VCaP (cell line): ENCODE measurements around the gene PCMT1.
A peak's percentile ranks its signal among the peaks of the same experiment; 100 is the strongest.

Experiments
- H3K27ac ChIP-seq: fragments of 450-650 bp; 2 replicates; pipeline ENCODE4 v1.5.1; 2017
- TF ChIP-seq, protein P1 (sequence below): fragments of 450-650 bp; conservative IDR thresholded peaks from 2 replicates; pipeline ENCODE4 v1.5.1; 2017; ENCODE audit warnings: mild to moderate bottlenecking, moderate library complexity

The PCMT1 gene

DNA sequence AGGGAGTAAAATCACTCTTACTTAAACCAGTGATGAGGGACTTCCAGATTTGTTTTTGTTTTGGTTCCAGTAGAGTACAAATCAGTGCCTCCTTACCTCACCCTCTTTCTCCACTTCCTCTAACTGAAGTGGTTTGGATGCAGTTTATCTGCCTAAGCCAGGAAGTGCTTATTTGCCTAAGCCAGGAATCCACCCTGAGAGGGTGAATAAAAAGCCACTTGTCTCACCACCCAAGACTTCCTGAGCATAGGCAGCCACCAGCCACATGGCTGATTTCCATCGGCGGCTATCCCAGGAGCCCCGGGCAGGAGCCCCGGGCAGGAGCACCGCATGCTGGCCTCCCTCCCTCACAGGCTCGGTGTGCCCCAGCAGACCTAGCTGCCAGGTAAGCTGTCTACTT is 102.6 kb downstream of the PCMT1 start:
- TF ChIP-seq, protein P1, sequence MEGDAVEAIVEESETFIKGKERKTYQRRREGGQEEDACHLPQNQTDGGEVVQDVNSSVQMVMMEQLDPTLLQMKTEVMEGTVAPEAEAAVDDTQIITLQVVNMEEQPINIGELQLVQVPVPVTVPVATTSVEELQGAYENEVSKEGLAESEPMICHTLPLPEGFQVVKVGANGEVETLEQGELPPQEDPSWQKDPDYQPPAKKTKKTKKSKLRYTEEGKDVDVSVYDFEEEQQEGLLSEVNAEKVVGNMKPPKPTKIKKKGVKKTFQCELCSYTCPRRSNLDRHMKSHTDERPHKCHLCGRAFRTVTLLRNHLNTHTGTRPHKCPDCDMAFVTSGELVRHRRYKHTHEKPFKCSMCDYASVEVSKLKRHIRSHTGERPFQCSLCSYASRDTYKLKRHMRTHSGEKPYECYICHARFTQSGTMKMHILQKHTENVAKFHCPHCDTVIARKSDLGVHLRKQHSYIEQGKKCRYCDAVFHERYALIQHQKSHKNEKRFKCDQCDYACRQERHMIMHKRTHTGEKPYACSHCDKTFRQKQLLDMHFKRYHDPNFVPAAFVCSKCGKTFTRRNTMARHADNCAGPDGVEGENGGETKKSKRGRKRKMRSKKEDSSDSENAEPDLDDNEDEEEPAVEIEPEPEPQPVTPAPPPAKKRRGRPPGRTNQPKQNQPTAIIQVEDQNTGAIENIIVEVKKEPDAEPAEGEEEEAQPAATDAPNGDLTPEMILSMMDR, result no peak
- H3K27ac ChIP-seq, result peak overlapping the region; percentile 93

DNA sequence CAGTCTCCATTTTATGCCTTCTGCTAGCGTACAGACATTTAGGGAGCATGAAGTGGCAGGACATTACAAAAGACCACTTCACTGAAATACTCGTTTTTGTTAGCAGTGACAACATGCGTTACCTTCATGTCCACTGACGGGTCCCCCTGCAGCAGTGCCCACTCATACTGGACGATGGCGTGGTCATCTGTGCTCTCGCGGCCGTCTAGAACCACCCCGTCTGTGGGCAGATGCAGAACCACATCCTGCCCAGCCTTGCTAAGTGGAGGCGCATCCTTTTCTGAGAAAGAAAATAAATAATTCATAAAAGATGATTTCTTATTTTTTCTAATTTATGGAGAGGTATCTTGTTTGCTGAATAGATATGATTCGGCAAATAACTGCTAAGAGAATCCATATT is 103.3 kb downstream of the PCMT1 start:
- TF ChIP-seq, protein P1, result no peak
- H3K27ac ChIP-seq, result peak overlapping the region; percentile 93

DNA sequence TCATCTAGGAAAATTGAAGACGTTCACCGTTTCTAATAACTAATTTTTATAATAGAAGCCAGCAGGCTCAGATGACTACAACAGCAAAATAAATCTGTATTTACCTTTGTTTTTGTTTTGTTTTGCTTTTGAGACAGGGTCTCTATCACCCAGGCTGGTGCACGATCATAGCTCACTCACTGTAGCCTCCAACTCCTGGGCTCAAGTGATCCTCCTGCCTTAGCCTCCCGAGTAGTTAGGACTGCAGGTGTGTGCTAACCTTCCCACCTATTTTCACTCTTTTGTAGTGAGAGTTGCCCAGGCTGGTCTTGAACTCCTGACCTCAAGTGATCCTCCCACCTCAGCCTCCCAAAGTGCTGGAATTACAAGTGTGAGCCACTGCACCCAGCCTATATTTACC is 104.5 kb downstream of the PCMT1 start:
- H3K27ac ChIP-seq, result peak overlapping the region; percentile 93

DNA sequence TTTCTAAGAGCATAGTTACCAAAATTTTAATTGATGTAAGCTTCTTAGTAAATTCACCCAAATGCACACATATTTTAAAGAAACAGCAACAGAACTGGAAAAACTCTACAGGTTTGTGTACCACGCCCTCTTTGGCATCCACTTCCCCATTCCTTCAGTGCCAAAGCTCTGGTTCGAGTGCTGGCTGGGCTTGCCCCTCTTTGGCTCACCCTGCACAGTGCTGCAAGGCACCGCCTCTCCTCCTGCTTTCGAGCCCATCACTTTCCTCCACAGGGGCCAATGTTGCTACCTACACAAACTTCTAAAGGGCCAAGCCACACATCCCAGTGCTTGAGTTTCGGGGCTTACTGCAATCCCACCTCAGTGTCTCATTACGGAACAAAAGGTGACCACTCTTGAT is 105.0 kb downstream of the PCMT1 start:
- peak overlapping the region; percentile 93 for H3K27ac ChIP-seq

DNA sequence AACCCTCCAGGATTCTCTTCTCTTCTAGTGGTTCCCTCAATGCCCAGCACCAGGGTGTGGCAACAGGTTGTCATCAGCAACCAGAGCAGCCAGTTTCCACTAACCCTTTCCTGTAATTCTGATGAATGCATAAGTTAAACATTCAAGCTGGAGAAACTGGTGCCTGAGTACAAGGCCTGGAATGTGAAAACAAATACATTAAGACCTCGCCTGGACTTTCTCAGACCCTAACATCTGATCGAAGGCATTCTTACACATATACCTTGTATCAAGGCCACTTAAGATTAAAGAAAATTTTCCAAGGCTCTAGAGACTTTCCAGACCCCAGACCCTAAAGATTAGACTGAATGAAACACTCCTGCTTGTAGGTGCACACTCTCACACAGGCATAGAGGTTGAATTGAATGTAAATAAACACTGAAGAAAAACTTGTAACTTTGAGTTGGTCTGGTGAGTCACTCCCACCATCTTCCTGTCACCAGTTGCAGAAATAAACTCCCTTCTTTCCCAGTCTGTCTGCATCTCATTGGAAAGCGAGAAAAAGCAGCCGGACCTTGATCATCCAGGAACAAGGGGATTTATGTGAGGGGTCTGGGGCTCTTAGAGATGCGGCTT is 105.6 kb downstream of the PCMT1 start:
- TF ChIP-seq, protein P1, result no peak
- H3K27ac ChIP-seq, result peak overlapping the region; percentile 93

More for the DNA sequence above, 105.0 kb downstream of the PCMT1 start:
- TF ChIP-seq, protein P1, result no peak

DNA sequence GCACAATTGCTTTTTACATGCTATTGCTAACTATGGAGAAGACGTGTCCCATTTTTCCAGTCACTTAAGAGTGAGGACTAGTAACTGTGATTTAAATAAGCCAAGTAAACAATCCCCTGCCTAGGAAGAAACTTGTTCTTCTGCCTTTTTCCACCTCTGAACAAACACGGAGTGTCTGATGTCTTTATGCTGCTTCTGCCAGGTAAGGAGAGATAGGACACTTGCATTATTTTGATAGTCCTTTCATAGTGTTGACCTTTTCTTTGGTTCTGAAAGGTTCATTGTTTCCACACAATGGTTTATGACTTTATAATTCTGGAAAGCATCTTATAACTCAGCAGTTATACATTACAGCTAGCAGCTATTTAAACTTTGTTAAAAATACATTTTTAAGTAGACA is 106.2 kb downstream of the PCMT1 start:
- TF ChIP-seq, protein P1, result no peak

DNA sequence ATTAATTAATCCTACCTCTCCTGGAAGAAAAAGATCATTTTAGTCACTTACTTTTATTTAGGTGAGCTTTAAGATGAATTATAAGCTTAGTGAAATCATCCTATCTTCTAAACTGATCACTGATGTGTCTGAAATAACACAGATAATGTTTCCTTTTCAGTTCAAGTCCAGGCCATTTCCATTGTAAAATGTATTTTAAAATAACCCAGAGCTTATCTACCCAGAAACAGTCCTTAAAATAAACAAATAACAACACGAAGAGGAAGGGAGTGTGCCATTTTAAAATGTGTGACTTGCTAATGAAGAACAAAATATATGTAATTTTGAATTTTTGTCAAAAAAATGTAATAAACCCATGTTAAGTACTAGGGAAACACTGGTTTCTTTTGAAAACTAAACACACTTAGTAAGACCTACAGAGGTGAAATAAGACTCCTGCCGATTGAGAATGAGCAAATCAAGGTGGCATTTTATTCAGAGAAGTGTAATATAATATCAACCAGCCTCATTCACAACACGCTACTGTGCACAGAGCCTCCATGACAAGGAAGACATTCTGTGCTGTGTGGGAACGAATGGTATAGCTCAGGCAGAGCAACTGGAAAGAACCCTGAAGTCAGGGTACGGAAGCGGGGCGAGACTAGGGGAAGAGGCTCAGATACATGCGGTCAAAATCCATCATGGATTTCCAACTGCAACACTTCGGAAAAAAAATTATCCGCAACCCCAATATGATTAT is 106.9 kb downstream of the PCMT1 start:
- TF ChIP-seq, protein P1, result no peak
- H3K27ac ChIP-seq, result peak overlapping the region; percentile 93

More for the DNA sequence above, 106.2 kb downstream of the PCMT1 start:
- peak overlapping the region; percentile 93 for H3K27ac ChIP-seq

DNA sequence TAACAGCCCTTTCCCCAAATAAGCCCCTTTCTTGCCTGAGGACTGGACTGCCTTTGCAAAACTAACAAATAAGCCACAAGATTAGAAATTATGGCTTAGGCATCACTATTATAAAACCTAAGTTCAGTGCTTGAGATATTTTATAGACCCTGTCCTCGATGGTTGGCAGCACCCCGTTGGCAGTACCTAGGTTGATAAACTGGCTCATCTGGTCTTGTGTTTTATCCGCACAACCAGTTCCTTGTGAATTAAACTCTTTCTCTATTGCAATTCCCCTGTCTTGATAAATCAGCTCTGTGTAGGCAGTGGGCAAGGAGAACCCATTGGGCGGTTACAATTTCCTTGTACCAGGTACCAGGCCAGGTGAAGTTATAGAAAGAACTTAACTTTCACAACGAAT is 108.0 kb downstream of the PCMT1 start:
- peak overlapping the region; percentile 93 for H3K27ac ChIP-seq
- TF ChIP-seq, protein P1, result no peak
